ENCODE data around the gene NDUFAF8.

GRCh38 chr17:81231766-81232581 is 7.1 kb upstream of the NDUFAF8 start:
- TF ChIP-seq CTCF (IDR thresholded peaks at IDR 0.05) (no peak), POLR2A (IDR thresholded peaks at IDR 0.05) (no peak)
